Measurements from ENCODE around the gene HEATR5A. TPM values are rescaled to one million over a fixed set of nuclear protein-coding genes. Genes with fewer than 3 reads are reported as not detected.
A peak's percentile ranks its signal among the peaks of the same experiment; 100 is the strongest.

Gene HEATR5A
- total and polyA plus RNA-seq, 2 of the 13 experiments (the other 11 are each of a cell fraction or from before 2014, with no cell fraction given), result 36.4 to 105 TPM

GRCh38 chr14:31456841-31457664, 36.7 kb upstream of the HEATR5A start, which contains the start of gene DTD2 (continued):
- TF ChIP-seq ARID2 (CRISPR knock-in tag; IDR thresholded peaks at IDR 0.05; ENCODE audit: borderline replicate concordance) (peak; percentile 99), ZXDC (CRISPR knock-in tag; IDR thresholded peaks at IDR 0.05) (peak; percentile 98), ZNF17 (CRISPR knock-in tag; IDR thresholded peaks at IDR 0.05) (peak; percentile 93), RARA (CRISPR knock-in tag; IDR thresholded peaks at IDR 0.05) (peak; percentile 64), GTF2F1 (IDR thresholded peaks at IDR 0.05; ENCODE audit: low read length) (peak; percentile 87), SMARCC2 (IDR thresholded peaks at IDR 0.05) (no peak), KAT8 (CRISPR knock-in tag; IDR thresholded peaks at IDR 0.05) (peak; percentile 98), ATF4 (CRISPR knock-in tag; IDR thresholded peaks at IDR 0.05) (peak in 1 of 2 experiments; percentile 93; a peak in 1 of 4 replicates), RBM22 (optimal IDR thresholded peaks at IDR 0.05; ENCODE audit: low read length) (no peak), PHF20 (CRISPR knock-in tag; IDR thresholded peaks at IDR 0.05) (peak; percentile 87), AKAP8 (CRISPR knock-in tag; IDR thresholded peaks at IDR 0.05) (peak; percentile 95; the same call in 1 of the 2 replicates), PHB2 (IDR thresholded peaks at IDR 0.05; ENCODE audit: partially characterized antibody) (no peak), RORA (CRISPR knock-in tag; IDR thresholded peaks at IDR 0.05) (peak; percentile 96; the same call in 1 of the 2 replicates), NFKBIZ (CRISPR knock-in tag; IDR thresholded peaks at IDR 0.05) (peak; percentile 97), ZNF101 (CRISPR knock-in tag; IDR thresholded peaks at IDR 0.05; ENCODE audit: borderline replicate concordance, low read depth) (peak; percentile 99; the same call in 1 of the 2 replicates), GLI4 (CRISPR knock-in tag; IDR thresholded peaks at IDR 0.05; ENCODE audit: borderline replicate concordance) (peak; percentile 100; the same call in 1 of the 2 replicates), SUZ12 (IDR thresholded peaks at IDR 0.05; ENCODE audit: low read depth, low read length) (no peak), AFF4 (CRISPR knock-in tag; IDR thresholded peaks at IDR 0.05) (peak; percentile 92), REXO4 (CRISPR knock-in tag; IDR thresholded peaks at IDR 0.05; ENCODE audit: borderline replicate concordance) (peak; percentile 79; the same call in 1 of the 2 replicates), PRPF4 (IDR thresholded peaks at IDR 0.05; ENCODE audit: low read depth, low read length, poor library complexity, severe bottlenecking) (no peak), ZBTB38 (CRISPR knock-in tag; IDR thresholded peaks at IDR 0.05) (peak; percentile 100), NR2C2 (CRISPR knock-in tag; IDR thresholded peaks at IDR 0.05; ENCODE audit: borderline replicate concordance) (peak; percentile 91), NFE2L1 (CRISPR knock-in tag; IDR thresholded peaks at IDR 0.05; ENCODE audit: borderline replicate concordance) (peak; percentile 98)
